ENCODE results near the gene GARIN1A. TPM values are rescaled to one million over a fixed set of nuclear protein-coding genes. Genes with fewer than 3 reads are reported as not detected.
"Not testable (repeated sequence)": the region's sequence is repeated elsewhere in the genome, so short reads cannot be mapped to it uniquely, and the experiment has no call there.

GARIN1A gene
- not detected for polyA plus RNA-seq (2012; ENCODE audit: insufficient read depth, insufficient read length)

GRCh38 chr7:128671992-128672391, at the start of gene GARIN1A:
TSS of gene GARIN1A (plus strand) at chr7:128672292. CDS start at chr7:128672398, 106 bp downstream.
- DNase-seq (ENCODE audit: low read depth, low spot score), result no peak
- H3K4me3 ChIP-seq (ENCODE audit: low read length), result no peak within 1 kb of the TSS

GRCh38 chr7:128627124-128627523, 45.0 kb upstream of the GARIN1A start:
- DNase-seq (ENCODE audit: low read depth, low spot score), result not testable (repeated sequence)

GRCh38 chr7:128633915-128634314, 38.2 kb upstream of the GARIN1A start:
- not testable (repeated sequence) for DNase-seq (ENCODE audit: low read depth, low spot score); H3K4me3 ChIP-seq (ENCODE audit: low read length)

More at GRCh38 chr7:128627124-128627523, 45.0 kb upstream of the GARIN1A start:
- H3K4me3 ChIP-seq (ENCODE audit: low read length), result not testable (repeated sequence)

GRCh38 chr7:128645206-128645605, 26.9 kb upstream of the GARIN1A start:
- H3K4me3 ChIP-seq (ENCODE audit: low read length); DNase-seq (ENCODE audit: low read depth, low spot score): not testable (repeated sequence)

- DNase-seq (ENCODE audit: low read depth, low spot score); H3K4me3 ChIP-seq (ENCODE audit: low read length): not testable (repeated sequence)
Measured at GRCh38 chr7:128645844-128646243, 26.2 kb upstream of the GARIN1A start.

- not testable (repeated sequence) for DNase-seq (ENCODE audit: low read depth, low spot score); H3K4me3 ChIP-seq (ENCODE audit: low read length)
Measured at GRCh38 chr7:128646877-128647276, 25.2 kb upstream of the GARIN1A start.

GRCh38 chr7:128651096-128651495, 21.0 kb upstream of the GARIN1A start:
- not testable (repeated sequence) for H3K4me3 ChIP-seq (ENCODE audit: low read length); DNase-seq (ENCODE audit: low read depth, low spot score)

- DNase-seq (ENCODE audit: low read depth, low spot score); H3K4me3 ChIP-seq (ENCODE audit: low read length): not testable (repeated sequence)
Measured at GRCh38 chr7:128652606-128653005, 19.5 kb upstream of the GARIN1A start.

GRCh38 chr7:128653197-128653596, 18.9 kb upstream of the GARIN1A start:
- H3K4me3 ChIP-seq (ENCODE audit: low read length); DNase-seq (ENCODE audit: low read depth, low spot score): not testable (repeated sequence)

GRCh38 chr7:128654080-128654479, 18.0 kb upstream of the GARIN1A start:
- H3K4me3 ChIP-seq (ENCODE audit: low read length); DNase-seq (ENCODE audit: low read depth, low spot score): not testable (repeated sequence)

GRCh38 chr7:128654501-128654900, 17.6 kb upstream of the GARIN1A start:
- DNase-seq (ENCODE audit: low read depth, low spot score); H3K4me3 ChIP-seq (ENCODE audit: low read length): not testable (repeated sequence)

GRCh38 chr7:128658428-128658827, 13.7 kb upstream of the GARIN1A start:
- not testable (repeated sequence) for DNase-seq (ENCODE audit: low read depth, low spot score); H3K4me3 ChIP-seq (ENCODE audit: low read length)

GRCh38 chr7:128660596-128660995, 11.5 kb upstream of the GARIN1A start:
- no peak for DNase-seq (ENCODE audit: low read depth, low spot score)
- no peak overlapping the region for H3K4me3 ChIP-seq (ENCODE audit: low read length)

GRCh38 chr7:128661446-128661845, 10.6 kb upstream of the GARIN1A start:
- no peak for DNase-seq (ENCODE audit: low read depth, low spot score)
- no peak overlapping the region for H3K4me3 ChIP-seq (ENCODE audit: low read length)

GRCh38 chr7:128662091-128662490, 10.0 kb upstream of the GARIN1A start:
- no peak for DNase-seq (ENCODE audit: low read depth, low spot score)
- H3K4me3 ChIP-seq (ENCODE audit: low read length), result no peak overlapping the region

- not testable (repeated sequence) for H3K4me3 ChIP-seq (ENCODE audit: low read length); DNase-seq (ENCODE audit: low read depth, low spot score)
Measured at GRCh38 chr7:128663223-128663622, 8.9 kb upstream of the GARIN1A start.

- DNase-seq (ENCODE audit: low read depth, low spot score), result no peak
- no peak overlapping the region for H3K4me3 ChIP-seq (ENCODE audit: low read length)
Measured at GRCh38 chr7:128665057-128665456, 7.0 kb upstream of the GARIN1A start.

GRCh38 chr7:128666200-128666599, 5.9 kb upstream of the GARIN1A start:
- H3K4me3 ChIP-seq (ENCODE audit: low read length), result no peak overlapping the region
- DNase-seq (ENCODE audit: low read depth, low spot score), result peak; percentile 46

- no peak overlapping the region for H3K4me3 ChIP-seq (ENCODE audit: low read length)
- no peak for DNase-seq (ENCODE audit: low read depth, low spot score)
Measured at GRCh38 chr7:128672927-128673517, 930 bp downstream of the GARIN1A start.

GRCh38 chr7:128673571-128673970, 1.5 kb downstream of the GARIN1A start:
- H3K4me3 ChIP-seq (ENCODE audit: low read length), result no peak overlapping the region
- DNase-seq (ENCODE audit: low read depth, low spot score), result no peak

- no peak for DNase-seq (ENCODE audit: low read depth, low spot score)
- H3K4me3 ChIP-seq (ENCODE audit: low read length), result no peak overlapping the region
Measured at GRCh38 chr7:128676665-128677064, 4.6 kb downstream of the GARIN1A start.

All from Jurkat, Clone E6-1 (cell line).